Ishikawa (cell line): Measurements from ENCODE around the gene ADGRE1.

Experiments
- CEBPB ChIP-seq: IDR thresholded peaks from 2 replicates; pipeline ENCODE4 v1.6.1; 2012
- CREB1 ChIP-seq: IDR thresholded peaks from 2 replicates; pipeline ENCODE4 v1.6.1; 2012; ENCODE audit warnings: low read depth
- EGR1 ChIP-seq: IDR thresholded peaks from 2 replicates; pipeline ENCODE4 v1.6.1; 2012
- EP300 ChIP-seq: IDR thresholded peaks from 2 replicates; pipeline ENCODE4 v1.6.1; 2012; ENCODE audit warnings: borderline replicate concordance
- FOXM1 ChIP-seq: IDR thresholded peaks from 2 replicates; pipeline ENCODE4 v1.6.1; 2012; ENCODE audit warnings: low read depth, borderline replicate concordance
- NFIC ChIP-seq: IDR thresholded peaks from 2 replicates; pipeline ENCODE4 v1.6.1; 2012
- RAD21 ChIP-seq: IDR thresholded peaks from 2 replicates; pipeline ENCODE4 v1.6.1; 2012; ENCODE audit warnings: low read depth
- REST ChIP-seq: IDR thresholded peaks from 2 replicates; pipeline ENCODE4 v1.6.1; 2012; ENCODE audit warnings: low read depth, mild to moderate bottlenecking
- TAF1 ChIP-seq: IDR thresholded peaks from 2 replicates; pipeline ENCODE4 v1.6.1; 2012; ENCODE audit warnings: low read depth, mild to moderate bottlenecking
- TCF12 ChIP-seq: IDR thresholded peaks from 2 replicates; pipeline ENCODE4 v1.6.1; 2012; ENCODE audit warnings: low read depth
- TEAD4 ChIP-seq: IDR thresholded peaks from 2 replicates; pipeline ENCODE4 v1.6.1; 2012
- USF1 ChIP-seq: IDR thresholded peaks from 2 replicates; pipeline ENCODE4 v1.6.1; 2012
- YY1 ChIP-seq: IDR thresholded peaks from 2 replicates; pipeline ENCODE4 v1.6.1; 2012; ENCODE audit warnings: low read depth
- ZBTB7A ChIP-seq: IDR thresholded peaks from 2 replicates; pipeline ENCODE4 v1.6.1; 2012; ENCODE audit warnings: low read depth
- TF ChIP-seq, protein P1 (sequence below): IDR thresholded peaks from 2 replicates; pipeline ENCODE4 v1.6.1; 2012

Gene ADGRE1

DNA sequence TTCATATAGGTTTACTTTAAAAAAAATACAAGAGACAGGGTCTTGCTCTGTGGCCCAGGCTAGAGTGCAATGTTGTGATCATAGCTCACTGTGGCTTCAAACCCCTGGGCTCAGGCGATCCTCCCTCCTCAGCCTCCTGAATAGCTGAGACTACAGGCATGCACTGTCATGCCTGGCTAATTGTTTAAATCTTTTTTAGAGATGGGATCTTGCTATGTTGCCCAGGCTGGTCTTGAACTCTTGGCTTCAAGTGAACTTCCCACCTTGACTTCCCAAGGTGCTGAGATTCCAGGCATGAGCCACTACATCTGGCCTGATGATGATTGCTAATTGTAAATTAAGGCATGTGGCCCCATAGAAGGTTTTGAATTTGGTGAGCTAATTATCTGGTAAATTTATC, 35.4 kb upstream of the ADGRE1 start:
- no peak for TF ChIP-seq TCF12

DNA sequence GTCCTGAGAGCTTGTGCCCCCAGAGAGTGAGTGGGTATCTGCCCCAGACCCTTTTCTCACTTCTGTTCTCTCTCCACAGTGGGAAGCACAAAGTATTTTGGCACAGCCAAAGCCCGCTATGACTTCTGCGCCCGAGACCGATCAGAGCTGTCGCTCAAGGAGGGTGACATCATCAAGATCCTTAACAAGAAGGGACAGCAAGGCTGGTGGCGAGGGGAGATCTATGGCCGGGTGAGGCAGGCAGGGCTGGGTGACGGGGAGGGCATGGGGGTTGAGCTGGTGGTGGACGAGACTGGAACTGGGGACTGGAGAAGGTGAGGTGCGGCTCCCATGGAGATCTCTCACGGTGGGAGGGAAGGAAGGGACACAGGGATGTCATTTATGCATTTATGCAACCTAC, 33.5 kb upstream of the ADGRE1 start:
- TF ChIP-seq TAF1 (no peak), RAD21 (no peak)

DNA sequence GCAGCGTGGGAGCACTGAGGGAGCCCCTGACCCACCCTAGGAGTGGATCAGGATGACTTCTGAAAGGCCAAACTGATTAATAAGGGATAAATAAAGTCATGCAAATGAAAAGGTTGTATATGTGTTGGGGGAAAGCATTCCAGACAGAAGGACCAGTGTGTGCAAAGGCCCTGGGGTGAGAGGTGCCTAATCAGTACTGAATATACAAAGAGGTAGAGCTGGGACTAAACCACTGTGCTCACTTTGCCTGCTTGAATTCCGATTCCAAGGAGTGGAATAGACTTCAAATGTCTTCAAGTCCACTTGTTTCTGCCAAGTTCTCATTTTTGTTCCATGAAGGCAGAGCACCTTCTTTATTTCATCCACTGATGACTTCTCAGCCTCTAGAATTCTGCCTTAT, 32.6 kb upstream of the ADGRE1 start:
- TF ChIP-seq EGR1 (no peak), CREB1 (no peak), NFIC (no peak), YY1 (no peak), TAF1 (no peak), REST (no peak), ZBTB7A (no peak), RAD21 (no peak), FOXM1 (no peak), USF1 (no peak), CEBPB (no peak), TEAD4 (no peak), TCF12 (no peak), EP300 (no peak)
- TF ChIP-seq, protein P1, sequence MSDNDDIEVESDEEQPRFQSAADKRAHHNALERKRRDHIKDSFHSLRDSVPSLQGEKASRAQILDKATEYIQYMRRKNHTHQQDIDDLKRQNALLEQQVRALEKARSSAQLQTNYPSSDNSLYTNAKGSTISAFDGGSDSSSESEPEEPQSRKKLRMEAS: no peak

DNA sequence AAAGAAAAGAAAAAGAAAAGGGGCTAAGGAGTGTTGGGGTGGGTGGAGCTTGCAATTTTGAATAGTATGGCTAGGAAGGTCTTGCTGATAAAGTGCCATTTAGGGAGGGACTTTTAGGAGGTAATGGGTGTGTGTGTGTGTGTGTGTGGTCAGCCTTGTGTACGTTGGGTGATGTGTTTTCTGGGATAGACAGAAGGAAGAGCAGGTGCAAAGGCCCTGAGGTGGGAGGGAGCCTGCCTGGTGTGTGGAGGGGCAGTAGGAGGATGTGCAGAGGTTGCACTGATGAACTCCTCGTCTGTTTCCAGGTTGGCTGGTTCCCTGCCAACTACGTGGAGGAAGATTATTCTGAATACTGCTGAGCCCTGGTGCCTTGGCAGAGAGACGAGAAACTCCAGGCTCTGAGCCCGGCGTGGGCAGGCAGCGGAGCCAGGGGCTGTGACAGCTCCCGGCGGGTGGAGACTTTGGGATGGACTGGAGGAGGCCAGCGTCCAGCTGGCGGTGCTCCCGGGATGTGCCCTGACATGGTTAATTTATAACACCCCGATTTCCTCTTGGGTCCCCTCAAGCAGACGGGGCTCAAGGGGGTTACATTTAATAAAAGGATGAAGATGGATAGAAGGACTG, 30.5 kb upstream of the ADGRE1 start:
- TF ChIP-seq EP300: no peak
- TF ChIP-seq NFIC: no peak
- no peak for TF ChIP-seq REST
- TF ChIP-seq CEBPB: no peak
- TF ChIP-seq TAF1: no peak
- TF ChIP-seq RAD21: no peak
- TF ChIP-seq TEAD4: no peak
- TF ChIP-seq FOXM1: no peak
- TF ChIP-seq USF1: no peak

- TF ChIP-seq ZBTB7A (no peak), RAD21 (no peak), CREB1 (no peak), EP300 (no peak), YY1 (no peak), USF1 (no peak), REST (no peak), TEAD4 (no peak), CEBPB (no peak), FOXM1 (no peak), EGR1 (no peak), NFIC (no peak), TCF12 (no peak), TAF1 (no peak)
- TF ChIP-seq, protein P1: no peak
Measured at GRCh38 chr19:6861683-6862286, 25.6 kb upstream of the ADGRE1 start.
